Stimulated activated naive CD4-positive, alpha-beta T cell treated with Interleukin-2 at 50 U/mL for 16 hours (primary cell): Measurements from ENCODE around the gene ARG2.
"Not testable (repeated sequence)": the region's sequence is repeated elsewhere in the genome, so short reads cannot be mapped to it uniquely, and the experiment has no call there.

Source experiments
- DNase-seq: peaks from one replicate; lab custom pipeline; 2025; lab: John Stamatoyannopoulos, UW

The ARG2 gene

DNA sequence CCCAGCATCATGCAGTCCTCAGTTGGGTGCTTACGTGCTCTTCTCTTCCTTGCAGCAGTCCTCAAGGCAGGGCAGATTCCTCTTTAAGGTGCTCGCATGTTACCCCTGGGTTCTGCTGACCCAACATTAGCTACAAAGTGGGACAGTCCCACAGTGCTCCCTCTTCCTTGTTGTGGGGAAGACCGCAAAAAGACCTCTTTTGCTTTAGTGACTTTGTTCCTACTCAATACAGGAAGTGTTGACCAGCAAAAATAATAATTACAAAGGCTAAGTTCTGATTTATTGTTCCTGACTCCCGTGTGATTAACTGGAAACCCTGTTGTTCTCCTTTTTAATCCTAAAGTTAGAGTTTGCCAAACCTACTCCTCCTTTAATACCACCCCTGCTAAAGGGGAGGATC, 33.4 kb upstream of the ARG2 start:
- no peak for DNase-seq

DNA sequence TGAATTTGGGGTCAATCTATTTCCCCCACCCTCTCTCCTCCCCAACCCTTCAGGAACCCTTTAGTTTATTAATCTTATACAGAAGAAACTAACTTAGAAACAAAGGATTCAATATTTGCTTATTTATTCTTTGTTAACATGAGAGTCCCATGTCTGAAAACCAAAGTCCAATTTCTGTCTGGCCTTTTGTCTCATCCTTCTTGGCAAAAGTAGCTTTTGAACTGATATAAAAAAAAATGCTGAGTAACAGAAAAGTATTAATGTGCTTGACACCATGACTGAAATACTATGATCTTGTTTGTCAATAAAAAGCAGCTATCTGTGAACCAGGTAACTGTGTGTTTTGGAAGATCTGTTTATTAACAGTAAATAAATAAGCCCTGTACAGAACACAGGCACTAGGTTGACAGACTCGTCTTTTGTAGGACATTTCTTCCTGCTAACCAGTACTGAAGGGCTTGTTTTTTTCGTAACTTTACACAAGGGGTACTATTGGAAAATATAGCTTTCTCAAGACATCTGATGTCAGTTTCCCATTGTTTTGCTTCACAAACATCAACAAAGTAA, 30.4 kb upstream of the ARG2 start:
- DNase-seq = no peak

DNA sequence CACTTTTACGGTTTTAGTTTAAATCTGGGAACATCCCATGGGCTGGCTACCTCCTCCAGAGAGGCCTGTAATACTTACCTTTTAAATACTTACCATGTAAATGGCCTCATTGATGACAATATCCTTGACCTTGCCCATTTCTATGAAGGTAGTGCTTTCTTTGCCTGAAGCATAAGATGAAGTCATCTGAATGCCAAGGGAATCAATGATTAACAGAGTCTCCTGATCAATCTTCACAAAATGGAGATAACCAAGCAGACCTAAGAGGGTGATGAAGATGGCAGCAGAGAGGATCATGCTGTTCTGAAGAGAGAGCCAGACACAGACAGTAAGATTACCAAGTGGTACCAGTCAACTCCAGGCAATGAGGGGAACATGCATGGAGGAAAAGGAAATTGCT, 26.1 kb upstream of the ARG2 start:
- not testable (repeated sequence) for DNase-seq

DNA sequence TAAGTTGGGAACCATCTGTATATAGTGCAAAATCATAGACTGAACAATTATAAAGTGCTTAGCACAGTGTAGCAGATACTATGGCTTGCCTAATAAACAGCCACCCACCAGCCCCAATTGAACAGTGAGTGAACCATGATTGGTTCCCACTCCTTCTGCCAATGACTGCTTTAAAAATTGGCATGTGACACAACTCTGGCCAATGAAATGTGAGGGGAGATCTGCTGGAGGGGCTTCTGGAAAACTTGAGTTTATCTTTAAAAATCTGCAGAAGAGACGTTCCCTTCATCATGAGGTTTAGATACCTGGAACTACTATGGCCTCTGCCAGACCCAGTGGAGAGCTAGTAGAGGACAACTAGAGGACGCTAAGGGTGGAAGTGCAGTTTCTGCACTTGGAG, 24.3 kb upstream of the ARG2 start:
- no peak for DNase-seq

DNA sequence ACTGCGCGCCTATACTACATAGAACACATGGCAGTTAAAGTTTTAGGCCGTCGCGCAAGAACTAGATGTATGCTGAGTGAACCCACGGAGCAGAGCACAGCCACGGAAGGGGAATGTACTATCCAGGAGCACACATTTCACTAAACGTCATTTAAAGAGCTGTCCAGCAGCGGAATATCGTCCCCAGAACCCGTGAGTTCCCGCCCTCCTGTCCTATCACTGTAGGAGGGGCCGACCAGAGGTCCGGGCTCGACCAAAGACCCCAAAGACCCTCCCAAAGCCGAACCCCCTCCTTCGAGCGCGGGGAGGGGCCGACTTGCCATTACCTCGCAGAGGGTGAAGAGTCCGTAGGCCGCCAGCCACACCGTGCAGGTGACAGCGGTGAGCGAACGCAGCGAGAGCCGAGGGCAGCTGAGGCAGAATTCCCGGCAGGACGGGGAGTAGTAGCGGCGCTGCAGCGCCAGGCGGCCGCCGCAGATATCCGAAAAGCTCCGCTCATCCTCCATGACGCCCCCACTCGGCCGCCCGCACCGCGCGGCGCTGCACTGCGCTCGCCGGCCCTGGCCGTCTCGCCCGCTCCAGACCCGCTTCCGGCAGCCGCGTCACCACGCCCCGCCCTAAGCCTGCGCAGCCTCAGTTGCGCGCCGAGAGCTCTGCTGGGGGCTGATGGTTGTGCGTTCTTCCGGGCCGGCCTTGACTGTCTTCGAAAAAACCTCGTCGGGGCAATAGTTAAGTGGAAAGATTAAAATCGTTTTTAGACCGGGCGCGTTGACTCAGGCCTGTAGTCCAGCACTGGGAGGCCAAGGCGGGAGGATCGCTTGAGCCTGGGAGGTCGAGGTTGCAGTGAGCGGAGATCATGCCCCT, 19.8 kb upstream of the ARG2 start, which contains the start of gene PIGH:
Gene PIGH, minus strand, starts transcription at position 571 of the 864 bp plus-strand sequence. Its CDS starts 65 bp downstream, at position 506.
- DNase-seq = peak; percentile 90

DNA sequence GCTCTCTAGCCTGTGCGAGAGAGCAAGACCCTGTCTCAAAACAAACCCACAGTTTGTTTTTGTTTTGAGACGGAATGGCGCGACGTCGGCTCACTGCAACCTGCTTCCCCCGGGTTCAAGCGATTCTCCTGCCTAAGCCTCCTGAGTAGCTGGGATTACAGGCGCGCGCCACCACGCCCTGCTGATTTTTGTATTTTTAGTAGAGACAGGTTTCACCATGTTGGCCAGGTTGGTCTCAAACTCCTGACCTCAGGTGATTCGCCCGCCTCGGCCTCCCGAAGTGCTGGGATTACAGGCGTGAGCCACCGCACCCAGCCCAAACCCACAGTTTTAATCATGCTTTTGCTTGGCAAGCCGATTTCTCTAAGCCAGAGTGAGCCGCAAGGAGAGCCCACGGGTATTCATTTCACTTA, 19.2 kb upstream of the ARG2 start:
- DNase-seq = not testable (repeated sequence)

DNA sequence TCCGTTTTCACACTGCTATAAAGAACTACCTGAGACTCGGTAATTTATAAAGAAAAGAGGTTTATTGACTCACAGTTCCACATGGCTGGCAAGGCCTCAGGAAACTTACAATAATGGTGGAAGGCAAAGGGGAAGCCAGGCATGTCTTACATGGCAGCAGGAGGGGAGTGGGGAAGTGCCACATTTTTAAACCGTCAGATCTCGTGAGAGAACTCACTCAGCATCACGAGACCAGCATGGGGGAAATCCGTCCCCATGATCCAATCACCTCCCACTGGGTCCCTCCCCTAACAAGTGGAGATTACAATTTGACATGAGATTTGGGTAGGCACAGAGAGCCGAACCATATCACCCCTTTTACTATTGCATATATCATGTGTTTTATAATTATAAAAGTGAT, 17.6 kb upstream of the ARG2 start:
- no peak for DNase-seq

DNA sequence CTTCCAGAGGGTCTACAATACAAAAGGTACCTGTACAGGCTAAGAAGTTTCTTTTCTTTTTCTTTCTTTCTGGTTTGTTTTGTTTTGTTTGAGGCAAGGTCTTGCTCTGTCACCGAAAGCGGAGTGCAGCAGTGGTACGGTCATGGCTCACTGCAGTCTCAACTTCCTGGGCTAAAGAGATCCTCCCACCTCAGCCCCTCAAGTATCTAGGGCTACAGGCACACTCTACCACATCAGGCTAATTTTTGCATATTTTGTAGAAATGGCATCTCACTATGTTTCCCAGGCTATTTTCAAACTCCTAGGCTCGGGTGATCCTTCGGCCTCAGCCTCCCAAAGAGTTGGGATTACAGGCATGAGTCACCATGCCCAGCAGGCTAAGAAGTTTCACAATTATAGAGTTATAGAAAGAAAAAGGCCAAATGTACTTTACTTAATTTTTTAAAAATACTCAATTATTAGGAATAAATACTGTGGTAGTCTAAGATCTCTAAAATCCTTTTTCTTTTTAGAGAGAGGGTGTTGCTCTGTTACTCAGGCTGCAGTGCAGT, 16.6 kb upstream of the ARG2 start:
- no peak for DNase-seq

DNA sequence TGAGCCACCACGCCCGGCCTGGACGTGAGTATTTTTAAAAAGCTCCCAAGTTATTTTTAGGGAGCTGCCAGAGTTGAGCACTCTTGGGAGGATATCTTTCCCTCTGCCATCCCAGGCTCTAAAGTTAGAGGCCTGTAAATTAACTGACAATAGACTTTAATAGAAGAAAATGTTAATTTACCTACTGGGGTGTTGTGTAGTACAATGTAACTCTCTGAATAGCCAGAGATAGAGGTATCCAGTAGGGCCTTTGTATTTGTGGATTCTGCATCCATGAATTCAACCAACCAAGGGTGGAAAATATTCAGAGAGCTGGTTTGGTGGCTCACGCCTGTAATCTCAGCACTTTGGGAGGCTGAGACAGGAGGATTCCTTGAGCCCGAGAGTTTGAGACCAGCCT, 12.1 kb upstream of the ARG2 start:
- DNase-seq = no peak

DNA sequence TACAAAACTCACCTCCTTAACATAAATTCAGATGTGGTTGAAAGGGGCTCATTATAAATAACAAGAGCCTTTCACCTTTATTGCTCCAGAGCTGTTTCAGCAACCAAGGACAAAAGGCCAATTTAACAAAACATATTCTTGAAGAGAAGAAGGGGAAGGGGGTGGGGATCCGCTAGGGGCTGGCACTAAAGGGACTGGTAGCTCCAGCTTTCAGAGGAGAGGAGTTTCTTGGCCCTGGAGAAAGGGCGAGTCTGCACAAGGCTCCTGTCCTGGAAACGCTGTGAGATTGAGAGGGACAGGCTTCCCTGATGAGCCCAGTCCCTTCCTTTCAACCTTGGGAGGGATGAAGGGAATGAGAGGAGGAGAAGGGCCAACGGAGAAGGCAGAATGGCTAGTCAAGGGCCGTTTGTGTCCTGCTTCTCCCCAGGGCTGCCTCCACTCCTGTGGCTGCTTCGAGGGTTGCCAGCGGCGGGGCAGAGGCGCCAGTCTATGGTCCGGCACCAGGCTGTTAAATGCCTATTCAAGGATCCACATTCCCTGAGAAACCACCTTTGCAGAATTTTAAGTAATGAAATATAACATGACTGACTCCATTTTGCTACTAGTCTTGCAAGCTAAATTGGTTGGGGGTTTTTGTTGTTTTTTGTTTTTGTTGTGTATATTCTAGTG, 9.9 kb upstream of the ARG2 start:
- DNase-seq = no peak

DNA sequence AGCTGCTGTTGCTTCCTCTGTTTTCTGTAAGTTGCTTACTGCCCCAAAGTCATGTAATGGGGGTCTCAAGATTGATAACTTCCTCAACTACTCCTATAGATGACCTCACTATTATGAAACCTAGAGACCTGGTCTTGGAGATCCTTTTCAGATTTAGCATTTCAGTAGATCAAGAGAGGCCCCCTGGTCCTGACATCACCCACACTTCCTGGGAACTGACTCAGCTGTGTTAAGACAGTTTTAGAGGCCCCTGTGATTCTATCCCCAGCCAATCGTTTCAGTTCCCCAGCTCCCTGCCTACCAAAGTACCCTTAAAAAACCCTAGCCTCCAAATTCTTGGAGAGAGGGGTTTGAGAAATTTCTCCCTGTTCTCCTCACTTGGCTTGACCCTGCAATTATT, 9.2 kb upstream of the ARG2 start:
- no peak for DNase-seq

DNA sequence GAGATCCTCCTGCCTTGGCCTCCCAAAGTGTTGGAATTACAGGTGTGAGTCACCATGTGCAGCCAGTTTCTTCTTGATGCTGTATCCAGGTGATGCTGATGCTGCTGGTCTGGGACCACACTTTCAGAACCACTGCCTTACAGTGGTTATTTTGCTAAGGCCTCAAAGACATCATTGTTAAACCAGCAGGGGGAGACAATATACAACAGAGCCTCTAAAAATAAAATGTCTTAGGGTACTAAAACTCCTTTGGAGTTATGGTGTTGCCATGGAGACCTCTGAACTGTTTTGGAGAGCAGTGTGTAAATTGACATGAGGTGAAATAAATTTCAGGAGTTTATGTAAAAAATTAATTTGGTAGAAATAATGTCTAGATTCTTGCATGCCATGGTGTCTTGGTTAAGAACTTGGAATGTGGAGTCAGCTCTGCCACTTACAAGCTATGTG, 1.1 kb upstream of the ARG2 start:
- DNase-seq = no peak

DNA sequence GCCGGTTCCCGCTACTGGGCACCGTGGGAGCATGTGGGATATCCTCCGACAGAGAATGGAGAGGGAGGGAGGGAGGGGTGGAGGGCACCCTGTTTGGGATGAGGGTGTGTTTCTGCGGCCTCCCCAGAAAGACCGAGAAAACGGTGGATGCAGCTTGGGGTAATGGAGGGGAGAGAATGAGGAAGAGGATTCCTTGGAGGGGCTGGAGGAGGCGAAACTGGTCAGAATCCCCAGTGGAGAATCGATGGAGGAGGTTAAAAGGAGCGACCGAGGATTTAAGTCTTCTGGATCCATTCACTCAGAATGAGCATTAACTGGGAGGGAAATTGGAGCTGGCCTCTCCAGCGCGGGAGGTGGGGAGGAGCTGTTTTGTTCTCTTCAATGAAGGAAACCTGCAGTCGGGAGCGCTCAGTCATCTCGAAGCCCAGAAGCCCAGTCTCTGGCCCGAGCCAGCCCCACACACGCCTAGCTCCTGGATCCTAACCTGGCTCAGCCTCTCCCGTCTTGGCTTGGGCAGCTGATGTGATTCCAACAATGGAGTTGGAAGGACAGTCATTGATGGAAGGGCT, 581 bp downstream of the ARG2 start:
- DNase-seq = no peak

DNA sequence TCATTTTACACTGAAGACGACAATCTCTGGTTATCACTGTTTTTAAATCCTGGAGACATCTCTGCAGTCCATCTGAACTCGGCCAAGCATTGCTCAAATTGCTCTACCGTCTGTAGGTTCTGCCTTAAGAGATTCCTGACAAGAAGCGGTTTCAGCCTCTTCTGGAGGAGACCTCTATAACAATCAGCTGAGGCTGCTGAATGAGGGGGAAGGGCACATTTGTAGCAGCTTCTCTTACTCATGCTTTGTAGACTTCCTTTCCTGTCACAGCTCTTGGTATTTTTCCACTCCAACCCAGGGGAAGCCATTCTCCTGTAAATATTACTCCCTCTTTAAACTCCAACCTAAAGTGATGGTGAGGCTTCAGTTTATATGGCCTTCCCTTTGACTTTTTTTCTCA, 3.0 kb downstream of the ARG2 start:
- DNase-seq = no peak

DNA sequence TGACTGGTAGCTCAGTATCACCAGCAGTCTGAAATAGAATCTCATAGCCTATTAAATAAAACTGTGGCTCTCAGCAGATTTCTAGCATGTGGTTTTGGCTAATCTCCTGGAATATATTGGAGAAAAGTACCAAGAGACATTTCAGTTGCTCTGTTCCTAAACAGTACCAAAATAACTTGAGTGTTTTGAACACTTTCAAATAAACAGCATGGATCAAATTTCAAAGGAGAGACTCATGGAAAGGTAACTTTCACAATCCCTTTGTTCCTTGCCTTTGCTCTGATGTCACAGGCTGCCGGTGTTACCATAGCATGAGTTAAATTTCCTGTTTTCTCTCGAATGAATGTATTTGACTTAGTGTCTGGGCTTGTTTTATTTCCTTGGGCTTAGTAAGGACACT, 3.4 kb downstream of the ARG2 start:
- DNase-seq = no peak

DNA sequence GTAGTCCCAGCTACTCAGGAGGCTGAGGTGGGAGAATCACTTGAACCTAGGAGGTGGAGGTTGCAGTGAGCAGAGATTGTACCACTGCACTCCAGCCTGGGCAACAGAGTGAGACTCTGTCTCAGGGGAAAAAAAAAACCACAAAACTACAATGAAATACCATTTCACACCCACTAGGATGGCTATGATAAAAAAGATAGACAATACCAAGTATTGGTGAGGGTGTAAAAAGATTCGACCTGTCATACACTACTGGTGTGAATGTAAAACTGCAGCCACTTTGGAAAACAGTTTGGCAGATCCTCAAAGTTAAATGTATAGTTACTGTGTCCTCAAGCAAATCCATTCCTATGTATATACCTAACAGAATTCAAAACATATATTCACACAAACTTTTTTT, 6.4 kb downstream of the ARG2 start:
- DNase-seq = not testable (repeated sequence)

DNA sequence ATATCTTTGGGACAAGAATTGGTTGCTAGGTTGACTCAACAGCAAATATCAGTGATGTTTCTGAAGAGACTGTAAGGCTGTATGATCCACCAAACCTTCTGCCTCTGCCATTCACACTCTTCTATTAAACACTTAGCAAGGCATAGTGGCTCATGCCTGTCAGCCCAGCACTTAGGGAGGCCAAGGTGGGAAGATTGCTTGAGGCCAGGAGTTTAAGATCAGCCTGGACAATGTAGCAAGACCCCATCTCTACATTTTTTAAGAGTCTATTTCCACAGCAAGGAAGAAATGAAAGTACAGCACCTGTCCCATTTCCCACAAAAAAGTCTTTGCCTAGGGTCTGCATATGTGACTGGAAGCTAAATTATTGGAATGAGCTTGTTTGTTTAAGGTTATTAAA, 7.8 kb downstream of the ARG2 start:
- no peak for DNase-seq

DNA sequence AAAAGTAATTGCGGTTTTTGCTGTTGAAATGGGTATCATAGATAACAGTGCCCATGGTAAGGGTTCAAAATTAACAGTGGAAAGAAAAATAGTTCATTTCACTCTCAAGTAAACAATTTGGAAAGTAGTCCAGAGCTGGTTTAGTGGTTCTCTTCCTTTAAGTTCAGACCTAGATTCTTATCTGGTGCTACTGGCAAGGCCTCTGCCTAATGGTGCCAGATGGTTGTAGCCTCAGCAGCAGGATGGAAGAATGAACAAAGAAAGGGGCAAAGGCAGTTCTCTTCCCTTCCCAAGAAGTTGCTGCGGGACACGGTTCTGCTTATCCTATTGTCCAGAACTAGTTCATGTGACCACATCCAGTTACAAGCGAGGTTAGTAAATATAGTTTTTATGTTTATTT, 10.5 kb downstream of the ARG2 start:
- no peak for DNase-seq

DNA sequence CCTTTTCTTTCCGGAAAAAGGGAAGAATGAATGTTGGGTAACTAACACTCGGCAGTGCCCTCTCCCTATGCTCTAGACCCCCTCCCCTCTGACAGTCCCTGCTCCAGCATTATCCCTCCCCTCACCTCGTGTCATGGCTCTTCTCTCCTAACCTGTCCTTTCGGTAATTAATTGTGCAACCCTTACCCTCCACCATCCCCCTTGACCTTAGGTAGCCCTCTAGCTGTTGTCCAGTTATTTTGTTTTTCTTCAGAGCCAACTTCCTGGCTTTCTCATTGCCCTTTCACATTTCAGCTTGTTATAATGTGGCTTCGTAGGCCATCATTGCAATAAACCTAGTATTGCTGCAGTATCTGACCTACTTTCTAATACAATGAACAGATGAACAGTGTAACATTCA, 11.2 kb downstream of the ARG2 start:
- no peak for DNase-seq

DNA sequence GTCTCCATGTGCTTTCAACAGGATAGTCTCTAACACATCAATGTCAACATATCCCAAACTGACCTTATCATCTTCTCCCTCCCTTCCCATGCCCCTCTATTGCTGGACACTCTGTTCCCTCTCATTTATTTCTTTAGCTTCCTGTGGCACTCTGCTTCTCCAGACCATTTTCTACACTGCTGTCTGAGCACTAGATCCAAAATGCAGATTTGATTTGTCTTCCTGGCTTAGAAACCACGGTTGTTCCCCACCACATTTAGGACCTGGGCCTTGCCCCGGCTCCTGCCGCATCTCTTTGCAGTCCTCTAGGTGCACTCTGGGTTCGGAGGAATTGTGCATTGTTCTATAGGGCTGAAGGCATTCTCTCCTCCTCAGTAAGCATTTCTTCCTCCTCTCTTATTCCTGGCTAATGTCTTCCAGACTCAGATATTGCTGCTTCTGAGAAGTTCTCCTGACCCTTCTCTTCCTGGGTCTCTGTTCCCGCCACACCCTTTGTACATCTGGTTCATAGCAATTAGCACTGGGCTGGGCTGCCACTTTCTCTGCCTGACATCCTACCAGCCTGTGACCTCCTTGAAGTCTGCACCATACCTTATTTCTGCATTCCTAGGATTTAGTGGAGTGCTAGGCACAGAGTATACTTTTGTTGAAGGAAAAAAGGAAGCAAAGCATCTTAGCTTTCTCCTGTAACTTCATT, 13.9 kb downstream of the ARG2 start:
- no peak for DNase-seq

DNA sequence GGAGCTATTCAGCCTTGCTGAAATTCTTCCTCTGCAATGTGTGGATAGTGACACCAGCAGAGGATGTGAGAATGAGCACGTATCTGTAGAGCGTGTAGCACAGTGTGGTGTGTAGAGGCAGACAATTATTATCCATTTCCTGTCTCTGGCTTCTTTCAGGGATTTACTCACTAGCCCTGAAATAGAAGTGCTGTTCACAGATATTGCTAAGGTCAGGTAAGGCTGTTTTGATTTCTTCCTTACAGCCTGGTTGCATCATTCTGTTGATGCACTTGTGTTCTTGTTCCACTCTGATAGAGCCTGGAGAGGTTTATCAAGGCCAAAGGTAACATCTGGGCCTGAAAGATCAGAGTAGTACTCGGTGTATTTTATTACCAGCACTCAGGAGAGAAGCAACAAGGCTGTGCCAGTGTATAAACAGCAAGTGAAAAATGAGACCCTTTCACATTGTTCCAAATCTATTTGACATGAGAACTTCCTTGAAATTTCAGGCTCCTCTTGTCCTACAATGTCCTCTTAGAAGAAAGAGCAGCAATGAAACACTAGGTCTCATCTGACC, 16.7 kb downstream of the ARG2 start:
- no peak for DNase-seq

DNA sequence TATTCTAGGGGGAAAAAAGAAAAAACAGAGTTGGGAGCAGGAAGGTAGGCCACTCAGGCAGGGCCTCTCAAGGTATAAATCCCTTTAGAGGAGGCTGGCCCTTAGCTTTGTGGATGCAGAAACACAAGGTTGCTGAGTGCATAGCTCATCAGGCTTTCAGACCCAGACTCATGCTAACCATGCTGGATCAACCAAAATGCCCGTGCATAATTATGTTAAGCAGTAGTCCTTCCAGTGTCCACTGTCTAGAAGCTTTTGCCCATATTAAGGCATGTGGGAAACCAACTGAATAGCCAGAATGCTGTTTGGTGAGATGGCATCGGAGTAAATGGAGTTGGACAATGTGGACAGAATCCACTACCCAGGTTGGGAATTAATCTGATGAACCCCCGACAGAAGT, 18.9 kb downstream of the ARG2 start:
- no peak for DNase-seq
